HCT116 (cell line): Measurements from ENCODE around the gene ITGAV. TPM values are rescaled to one million over a fixed set of nuclear protein-coding genes. Genes with fewer than 3 reads are reported as not detected.

Source experiments
- ATAC-seq: fragments of 200-7000 bp; cut with Tn5 transposase; 2 replicates; pipeline ENCODE4 v1.9.1; 2020; ENCODE audit warnings: mild to moderate bottlenecking, moderate library complexity
- BruUV-seq: library from RNA; stranded (reverse); fragments of 400-500 nt; replicated peaks from 2 replicates; lab custom pipeline; 2021; lab: Mats Ljungman, UMichigan
- CTCF ChIA-PET: fragments of 300-600 bp; sonication (Branson Sonifier 250); formaldehyde crosslinking; loops from one replicate; lab custom pipeline; 2021; ENCODE audit warnings: antibody characterized with exemption; lab: Charles Lee
- POLR2A ChIA-PET: fragments of 300-600, 350-600 bp; sonication (Branson Sonifier 250); formaldehyde crosslinking; loops from one replicate; lab custom pipeline; 2021; ENCODE audit warnings: antibody characterized with exemption; lab: Charles Lee
- RAD21 ChIA-PET, 2 experiments: fragments of 300-600 bp; sonication (Branson Sonifier 250); formaldehyde crosslinking; loops; one replicate each; lab custom pipeline; 2023; ENCODE audit warnings: low total read pairs in 2 of 2; ENCODE audit not compliant: uncharacterized antibody in 2 of 2, unreplicated experiment in 2 of 2, low non-redundant PET in 1 of 2; lab: Charles Lee
- DNase-seq: peaks from one replicate; pipeline ENCODE4 v3.0.0-alpha.2; 2010; ENCODE audit warnings: low read depth, low spot score
- H2AFZ ChIP-seq: fragments of 200-600 bp; shearing (Covaris generic), sonication (generic); 2 replicates; pipeline ENCODE4 v1.6.1; 2017; ENCODE audit warnings: low read depth, mixed run types, mixed read lengths, antibody characterized with exemption, low read length; ENCODE audit not compliant: poor library complexity, severe bottlenecking
- H3K27ac ChIP-seq: 2 replicates; pipeline ENCODE4 v1.5.1; 2012; ENCODE audit warnings: low read depth, low read length
- H3K27me3 ChIP-seq: fragments of 200-600 bp; sonication (generic); 2 replicates; pipeline ENCODE4 v1.6.1; 2016; ENCODE audit warnings: mixed run types, low read length, mixed read lengths; ENCODE audit not compliant: insufficient read depth
- H3K36me3 ChIP-seq, 2 experiments: fragments of 200-500 bp in 1 of 2; fragments of 200-600 bp in 1 of 2; sonication (Bioruptor generic) in 1 of 2; sonication (generic) in 1 of 2; 2 replicates each; pipeline versions ENCODE4 v1.5.1 to v1.6.1; 2014 to 2016; ENCODE audit warnings: low read length in 2 of 2, inconsistent platforms in 1 of 2, mixed read lengths in 1 of 2, mixed run types in 1 of 2; ENCODE audit not compliant: insufficient read depth in 2 of 2, control insufficient read depth in 1 of 2
- H3K4me1 ChIP-seq, 2 experiments: fragments of 200-600 bp in 1 of 2; sonication (generic) in 1 of 2; 2 replicates each; pipeline versions ENCODE4 v1.5.1 to v1.6.1; 2012 to 2017; ENCODE audit warnings: low read length in 2 of 2, inconsistent platforms in 1 of 2, mild to moderate bottlenecking in 1 of 2, mixed read lengths in 1 of 2, mixed run types in 1 of 2, moderate library complexity in 1 of 2; ENCODE audit not compliant: insufficient read depth in 2 of 2, control insufficient read depth in 1 of 2
- H3K4me2 ChIP-seq: fragments of 200-600 bp; sonication (generic); 2 replicates; pipeline ENCODE4 v1.6.1; 2017; ENCODE audit warnings: mixed run types, low read length, mixed read lengths
- H3K4me3 ChIP-seq, 2 experiments: fragments of 200-600 bp in 1 of 2; sonication (generic) in 1 of 2; replicated peaks in 1 of 2; 2 replicates each; pipeline ENCODE4 v1.5.1; 2011 to 2016; ENCODE audit warnings: low read length in 2 of 2, control low read depth in 1 of 2, low read depth in 1 of 2, mild to moderate bottlenecking in 1 of 2, mixed read lengths in 1 of 2, mixed run types in 1 of 2
- H3K79me2 ChIP-seq: fragments of 200-600 bp; sonication (generic); 2 replicates; pipeline ENCODE4 v1.6.1; 2017; ENCODE audit warnings: mild to moderate bottlenecking, mixed run types, low read length, moderate library complexity, mixed read lengths; ENCODE audit not compliant: insufficient read depth
- H3K9ac ChIP-seq: fragments of 200-600 bp; sonication (generic); 2 replicates; pipeline ENCODE4 v1.6.1; 2016; ENCODE audit warnings: low read length, mixed read lengths
- H3K9me2 ChIP-seq: fragments of 200-600 bp; sonication (generic), shearing (Covaris generic); 2 replicates; pipeline ENCODE4 v1.6.1; 2017; ENCODE audit warnings: mixed run types, mild to moderate bottlenecking, moderate library complexity; ENCODE audit not compliant: insufficient read depth
- H3K9me3 ChIP-seq, 2 experiments: fragments of 200-500 bp in 1 of 2; fragments of 200-600 bp in 1 of 2; sonication (Bioruptor generic) in 1 of 2; sonication (generic) in 1 of 2; 2 replicates each; pipeline ENCODE4 v1.6.1; 2014 to 2017; ENCODE audit warnings: low read length in 2 of 2, mixed read lengths in 2 of 2, inconsistent platforms in 1 of 2, low read depth in 1 of 2, mild to moderate bottlenecking in 1 of 2, mixed run types in 1 of 2, moderate library complexity in 1 of 2; ENCODE audit not compliant: control insufficient read depth in 1 of 2, insufficient read depth in 1 of 2
- H4K20me1 ChIP-seq: fragments of 200-600 bp; sonication (generic), shearing (Covaris generic); 2 replicates; pipeline ENCODE4 v1.6.1; 2017; ENCODE audit warnings: mixed run types, mild to moderate bottlenecking, moderate library complexity; ENCODE audit not compliant: insufficient read depth
- ATF3 ChIP-seq: IDR thresholded peaks from 2 replicates; pipeline ENCODE4 v1.6.1; 2012
- CBX3 ChIP-seq: IDR thresholded peaks from 2 replicates; pipeline ENCODE4 v1.6.1; 2012; ENCODE audit warnings: low read depth
- CEBPB ChIP-seq: IDR thresholded peaks from 2 replicates; pipeline ENCODE4 v1.6.1; 2012; ENCODE audit warnings: low read depth
- CTCF ChIP-seq, 3 experiments: fragments of 200-600 bp in 1 of 3; sonication (generic) in 1 of 3; IDR thresholded peaks in 2 of 3; conservative IDR thresholded peaks in 1 of 3; 2 replicates each; pipeline ENCODE4 v1.5.1; 2012 to 2017; ENCODE audit warnings: low read depth in 2 of 3, low read length in 2 of 3, antibody characterized with exemption in 1 of 3, borderline replicate concordance in 1 of 3, control low read depth in 1 of 3, mild to moderate bottlenecking in 1 of 3, mixed read lengths in 1 of 3, mixed run types in 1 of 3, moderate library complexity in 1 of 3; ENCODE audit not compliant: insufficient read depth in 1 of 3
- EGR1 ChIP-seq: IDR thresholded peaks from 2 replicates; pipeline ENCODE4 v1.6.1; 2012; ENCODE audit warnings: low read depth
- ELF1 ChIP-seq: IDR thresholded peaks from 2 replicates; pipeline ENCODE4 v1.6.1; 2012; ENCODE audit warnings: low read depth, borderline replicate concordance
- EZH2 ChIP-seq: fragments of 200-600 bp; sonication (generic); IDR thresholded peaks from 2 replicates; pipeline ENCODE4 v1.6.1; 2017; ENCODE audit warnings: antibody characterized with exemption, mixed run types
- EZH2phosphoT487 ChIP-seq: fragments of 200-600 bp; IDR thresholded peaks from 2 replicates; pipeline ENCODE4 v1.6.1; 2018; ENCODE audit warnings: antibody characterized with exemption, borderline replicate concordance
- FOSL1 ChIP-seq: IDR thresholded peaks from 2 replicates; pipeline ENCODE4 v1.6.1; 2012; ENCODE audit warnings: low read depth
- JUND ChIP-seq: IDR thresholded peaks from 2 replicates; pipeline ENCODE4 v1.6.1; 2012
- MAX ChIP-seq: IDR thresholded peaks from 2 replicates; pipeline ENCODE4 v1.6.1; 2012
- POLR2A ChIP-seq: IDR thresholded peaks from 2 replicates; pipeline ENCODE4 v1.7.0; 2011; ENCODE audit warnings: borderline replicate concordance; ENCODE audit not compliant: insufficient read depth, insufficient read length; ENCODE audit errors: extremely low read depth
- RAD21 ChIP-seq: IDR thresholded peaks from 2 replicates; pipeline ENCODE4 v1.6.1; 2012; ENCODE audit warnings: low read depth, mild to moderate bottlenecking
- REST ChIP-seq: IDR thresholded peaks from 2 replicates; pipeline ENCODE4 v1.6.1; 2012; ENCODE audit warnings: low read depth
- SIN3A ChIP-seq: IDR thresholded peaks from 2 replicates; pipeline ENCODE4 v1.6.1; 2012; ENCODE audit warnings: low read depth
- SP1 ChIP-seq: IDR thresholded peaks from 2 replicates; pipeline ENCODE4 v1.6.1; 2012; ENCODE audit warnings: low read depth
- TCF7L2 ChIP-seq: IDR thresholded peaks from 2 replicates; pipeline ENCODE4 v1.7.0; 2011; ENCODE audit warnings: borderline replicate concordance, inconsistent platforms; ENCODE audit not compliant: insufficient read depth, insufficient read length; ENCODE audit errors: extremely low read depth
- YY1 ChIP-seq: IDR thresholded peaks from 2 replicates; pipeline ENCODE4 v1.6.1; 2011; ENCODE audit warnings: low read length, low read depth, moderate library complexity, mild to moderate bottlenecking; ENCODE audit not compliant: insufficient replicate concordance; ENCODE audit errors: extremely low read depth
- ZBTB33 ChIP-seq: IDR thresholded peaks from 2 replicates; pipeline ENCODE4 v1.6.1; 2011; ENCODE audit warnings: mild to moderate bottlenecking, low read length, moderate library complexity; ENCODE audit not compliant: insufficient replicate concordance; ENCODE audit errors: extremely low read depth
- ZFX ChIP-seq: fragments of 450-650 bp; IDR thresholded peaks from 2 replicates; pipeline ENCODE4 v1.6.1; 2017
- intact Hi-C: fragments of 100-400 bp; cut with micrococcal nuclease; formaldehyde crosslinking; loops from 2 replicates; pipeline ENCODE4 v1.10.0; 2022
- total RNA-seq: library from RNA; stranded (reverse); gene quantifications from one replicate; pipeline ENCODE4 v1.2.1, GENCODE V29; 2021; ENCODE audit not compliant: unreplicated experiment

The ITGAV gene
- total RNA-seq, 1 experiment from 2014 or later = 36.3 TPM

- H3K4me3 ChIP-seq = no peak overlapping the region
- no peaks in the 10 kb centered on the region for H3K36me3 ChIP-seq
- H3K27me3 ChIP-seq = no peaks in the 10 kb centered on the region
- peaks cover 41% of the 10 kb centered on the region for H3K79me2 ChIP-seq
- no peak overlapping the region for H3K27ac ChIP-seq
- H3K9ac ChIP-seq = no peak overlapping the region
- ChIA-PET CTCF (no interaction called here), POLR2A (no interaction called here), RAD21 (no interaction called here)
- no peak overlapping the region for H2AFZ ChIP-seq
- no peak for ATAC-seq
- TF ChIP-seq ELF1 (no peak), CBX3 (no peak), EZH2phosphoT487 (no peak), ZBTB33 (no peak), CTCF (IDR thresholded peaks at IDR 0.05 in 2 of 3, conservative IDR thresholded peaks at IDR 0.05 in 1 of 3; ENCODE audit: borderline replicate concordance in 1 of 3, insufficient read depth in 1 of 3, low read depth in 2 of 3, low read length in 2 of 3) (no peak), SP1 (no peak), ATF3 (no peak), RAD21 (no peak), EGR1 (no peak), FOSL1 (no peak), POLR2A (no peak), MAX (no peak), YY1 (no peak), CEBPB (no peak), SIN3A (no peak), TCF7L2 (no peak), EZH2 (no peak), REST (no peak), JUND (no peak), ZFX (no peak)
- DNase-seq = no peak
- no peak overlapping the region for H3K4me2 ChIP-seq
- no peaks in the 10 kb centered on the region for H3K9me3 ChIP-seq
- no TSS peak for BruUV-seq
- H4K20me1 ChIP-seq = no peaks in the 10 kb centered on the region
- intact Hi-C loops = no loop called here
- no peaks in the 10 kb centered on the region for H3K9me2 ChIP-seq
- H3K4me1 ChIP-seq = peaks cover 7 to 31% of the 10 kb centered on the region in 2 experiments; a peak in 3 of 4 replicates
Measured at GRCh38 chr2:186592137-186592875, 2.5 kb downstream of the ITGAV start.
